Esophagus squamous epithelium (tissue), 4 donors: ENCODE results near the gene SDK2.

Source experiments
- CTCF ChIP-seq, 6 experiments: fragments of 450-650 bp in 4 of 6; fragments of 200-600 bp in 2 of 6; sonication (generic) in 2 of 6; IDR thresholded peaks; one replicate each; pipeline ENCODE4 v1.5.1; 2016 to 2019; ENCODE audit warnings: antibody characterized with exemption in 6 of 6, mild to moderate bottlenecking in 4 of 6, moderate library complexity in 4 of 6
- POLR2A ChIP-seq, 4 donors: fragments of 450-650 bp; IDR thresholded peaks; one replicate each; pipeline ENCODE4 v1.6.1; 2017; ENCODE audit warnings: antibody characterized with exemption in 4 of 4, mild to moderate bottlenecking in 4 of 4, moderate library complexity in 3 of 4

- TF ChIP-seq CTCF (IDR thresholded peaks at IDR 0.05) (no peak), POLR2A (IDR thresholded peaks at IDR 0.05) (no peak)
Measured at GRCh38 chr17:73452009-73452408, 192.2 kb downstream of the SDK2 start.
